Prostate gland (tissue), 2 donors: Measurements from ENCODE around the gene POLR1H. TPM values are rescaled to one million over a fixed set of nuclear protein-coding genes. Genes with fewer than 3 reads are reported as not detected.

Source experiments
- DNase-seq: peaks from one replicate; pipeline ENCODE4 v3.0.0-alpha.2; 2019; ENCODE audit warnings: low spot score
- H3K27ac ChIP-seq, 2 donors: fragments of 200-600 bp; sonication (generic); 2 replicates each; pipeline ENCODE4 v1.5.1; 2017 to 2019
- H3K27me3 ChIP-seq: fragments of 200-600 bp; sonication (generic); replicated peaks from 2 replicates; pipeline ENCODE4 v1.5.1; 2019; ENCODE audit not compliant: insufficient read depth
- H3K36me3 ChIP-seq, 2 donors: fragments of 200-600 bp; sonication (generic); 1 replicate in 1 of 2; 2 replicates in 1 of 2; pipeline versions ENCODE4 v1.5.1 to v1.8.1; 2017 to 2019
- H3K4me1 ChIP-seq: fragments of 200-600 bp; sonication (generic); replicated peaks from 2 replicates; pipeline ENCODE4 v1.5.1; 2019
- H3K4me3 ChIP-seq, 2 donors: fragments of 200-600 bp; sonication (generic); 2 replicates each; pipeline ENCODE4 v1.5.1; 2017 to 2019
- H3K9me3 ChIP-seq: fragments of 200-600 bp; sonication (generic); 2 replicates; pipeline ENCODE4 v1.5.1; 2017
- CTCF ChIP-seq, 4 experiments: fragments of 200-600 bp in 2 of 4; fragments of 450-650 bp in 2 of 4; sonication (generic) in 2 of 4; IDR thresholded peaks; 1 replicate in 3 of 4; 2 replicates in 1 of 4; pipeline ENCODE4 v1.5.1; 2016 to 2019; ENCODE audit warnings: antibody characterized with exemption in 4 of 4, mild to moderate bottlenecking in 2 of 4, moderate library complexity in 2 of 4
- POLR2A ChIP-seq: fragments of 450-650 bp; IDR thresholded peaks from one replicate; pipeline ENCODE4 v1.6.1; 2016; ENCODE audit warnings: antibody characterized with exemption, mild to moderate bottlenecking
- POLR2AphosphoS5 ChIP-seq: sonication (generic); formaldehyde crosslinking; IDR thresholded peaks from one replicate; pipeline ENCODE4 v1.6.1; 2017; ENCODE audit warnings: antibody characterized with exemption
- WGBS: methylation state at CpG from one replicate; pipeline ENCODE4 v1.1.5; 2018; 5-methylcytosine and 5-hydroxymethylcytosine counted together
- intact Hi-C: fragments of 100-400 bp; cut with DNase I; formaldehyde crosslinking; loops from one replicate; pipeline ENCODE4 v1.14.2; 2022
- total RNA-seq, 2 donors: library from RNA; depleted of rRNA; stranded (reverse); fragments of >200 nt; gene quantifications; one replicate each; pipeline ENCODE4 v1.1.0, GENCODE V29; 2016

Gene POLR1H
- total RNA-seq, 2 donors from 2014 or later, result 31.9 to 36.3 TPM

GRCh38 chr6:30091577-30092381 is 30.7 kb downstream of the POLR1H start:
- peaks cover 3% of the 10 kb centered on the region for H3K4me1 ChIP-seq
- H3K36me3 ChIP-seq, result no peaks in the 10 kb centered on the region
- no peak overlapping the region for H3K4me3 ChIP-seq
- DNase-seq, result no peak
- no peak for TF ChIP-seq POLR2AphosphoS5
- TF ChIP-seq CTCF (IDR thresholded peaks at IDR 0.05), result no peak
- TF ChIP-seq POLR2A, result no peak
- H3K27ac ChIP-seq, result no peak overlapping the region
- 62% methylated on average over 11 of the region's 11 CpGs for WGBS
- H3K9me3 ChIP-seq, result no peaks in the 10 kb centered on the region
- no peaks in the 10 kb centered on the region for H3K27me3 ChIP-seq
- intact Hi-C loops, result no loop called here

GRCh38 chr6:30092852-30093543 is 31.9 kb downstream of the POLR1H start:
- H3K27ac ChIP-seq, result no peak overlapping the region
- no peaks in the 10 kb centered on the region for H3K36me3 ChIP-seq
- TF ChIP-seq POLR2AphosphoS5 (no peak), POLR2A (no peak), CTCF (IDR thresholded peaks at IDR 0.05) (no peak)
- WGBS, result 89% methylated on average over 5 of the region's 6 CpGs
- H3K4me3 ChIP-seq, result no peak overlapping the region
- peaks cover 3% of the 10 kb centered on the region for H3K4me1 ChIP-seq
- intact Hi-C loops, result no loop called here
- no peak for DNase-seq
- H3K9me3 ChIP-seq, result no peaks in the 10 kb centered on the region
- H3K27me3 ChIP-seq, result no peaks in the 10 kb centered on the region

- TF ChIP-seq POLR2A (no peak), CTCF (IDR thresholded peaks at IDR 0.05) (no peak), POLR2AphosphoS5 (no peak)
- H3K27me3 ChIP-seq, result no peaks in the 10 kb centered on the region
- WGBS, result 70% methylated on average over 4 of the region's 5 CpGs
- H3K36me3 ChIP-seq, result no peaks in the 10 kb centered on the region
- H3K4me1 ChIP-seq, result peaks cover 3% of the 10 kb centered on the region
- no peak overlapping the region for H3K4me3 ChIP-seq
- H3K9me3 ChIP-seq, result no peaks in the 10 kb centered on the region
- intact Hi-C loops, result no loop called here
- no peak for DNase-seq
- H3K27ac ChIP-seq, result no peak overlapping the region
Measured at GRCh38 chr6:30093951-30094661, 33.0 kb downstream of the POLR1H start.

GRCh38 chr6:30096829-30097228 is 35.8 kb downstream of the POLR1H start:
- Histone ChIP-seq H3K27ac (no peak overlapping the region), H3K4me3 (no peak overlapping the region), H3K4me1 (peaks cover 6% of the 10 kb centered on the region), H3K9me3 (no peaks in the 10 kb centered on the region), H3K36me3 (no peaks in the 10 kb centered on the region), H3K27me3 (no peaks in the 10 kb centered on the region)
- intact Hi-C loops, result no loop called here
- TF ChIP-seq POLR2AphosphoS5, result no peak
- no peak for TF ChIP-seq POLR2A
- TF ChIP-seq CTCF (IDR thresholded peaks at IDR 0.05), result no peak
- no peak for DNase-seq
- WGBS, result 13% methylated on average over 1 of the region's 1 CpG
